Mucosa of descending colon (tissue), 3 donors: ENCODE measurements around the gene ENPEP. TPM values are rescaled to one million over a fixed set of nuclear protein-coding genes. Genes with fewer than 3 reads are reported as not detected.
A peak's percentile ranks its signal among the peaks of the same experiment; 100 is the strongest.
"Not testable (repeated sequence)": the region's sequence is repeated elsewhere in the genome, so short reads cannot be mapped to it uniquely, and the experiment has no call there.

Experiments
- ATAC-seq: fragments of 200-7000 bp; cut with Tn5 transposase; one replicate; pipeline ENCODE4 v1.9.1; 2020; ENCODE audit warnings: mild to moderate bottlenecking, moderate library complexity
- DNase-seq, 3 donors: peaks; one replicate each; pipeline ENCODE4 v3.0.0-alpha.2; 2020
- H3K36me3 ChIP-seq: fragments of 200-600 bp; one replicate; pipeline ENCODE4 v1.8.0; 2021; ENCODE audit warnings: low read depth, mild to moderate bottlenecking
- H3K4me1 ChIP-seq: fragments of 200-600 bp; one replicate; pipeline ENCODE4 v1.8.0; 2021; ENCODE audit warnings: low read depth, mild to moderate bottlenecking
- H3K4me3 ChIP-seq: fragments of 200-600 bp; one replicate; pipeline ENCODE4 v1.8.0; 2021; ENCODE audit warnings: mild to moderate bottlenecking
- H3K9me3 ChIP-seq: fragments of 200-600 bp; one replicate; pipeline ENCODE4 v1.8.0; 2021; ENCODE audit warnings: mild to moderate bottlenecking
- CTCF ChIP-seq: fragments of 200-600 bp; IDR thresholded peaks from one replicate; pipeline ENCODE4 v1.8.0; 2022; ENCODE audit warnings: antibody characterized with exemption, mild to moderate bottlenecking
- intact Hi-C, 2 donors: fragments of 100-400 bp; cut with DNase I in 1 of 2; cut with micrococcal nuclease in 1 of 2; formaldehyde crosslinking; loops; one replicate each; pipeline versions ENCODE4 v1.11.0 to v1.11.1; 2022; cut with DNase I, micrococcal nuclease
- long read RNA-seq, 2 donors: library from polyadenylated mRNA; unstranded; transcript quantifications; one replicate each; pipeline ENCODE4 v2.0.0, GENCODE V29; 2019 to 2021
- total RNA-seq, 3 donors: library from RNA; stranded (reverse); fragmentation: NEBNext Ultra II Directional in 2 of 3; extraction: Animal tissue kit (Norgen Biotek cat#: 25700) in 2 of 3; gene quantifications; one replicate each; pipeline versions ENCODE4 v1.2.1 to v1.2.4, GENCODE V29; 2021 to 2023
- donor health status: DM: no; HTN: no; CAD: no; lungs with moderate emphysema.
- donor health status: DM: no; HTN: no; CAD: no.
- donor health status: DM: no; HTN: yes; CAD: no.

ENPEP gene
- total RNA-seq: 1 to 10 TPM; 1.2 to 2.1 (median 1.5) TPM
- long read RNA-seq, donor 1, full-length matches to known transcripts: 1 of 1 reads
- long read RNA-seq, donor 1, partial matches to known transcripts: 0 of 1 reads
- long read RNA-seq, donor 1, other reads (novel, unspliced or antisense): 0 of 1 reads
- long read RNA-seq, donor 2, partial matches to known transcripts: 0 of 1 reads
- long read RNA-seq, donor 2, other reads (novel, unspliced or antisense): 1 of 1 reads

- no peaks in the 10 kb centered on the region for H3K36me3 ChIP-seq
- H3K9me3 ChIP-seq: no peaks in the 10 kb centered on the region
- H3K4me1 ChIP-seq: no peaks in the 10 kb centered on the region
- intact Hi-C loops: no loop called here
- TF ChIP-seq CTCF: no peak
- peak in 2 of 3 donors; percentile 16 to 40 for DNase-seq
- no peak within 1 kb of the TSS for H3K4me3 ChIP-seq
- peak; percentile 53 for ATAC-seq
Observed at GRCh38 chr4:110475881-110476818, at the start of gene ENPEP. Gene ENPEP (plus strand): TSS chr4:110476155. CDS start chr4:110476415, 260 bp downstream.

GRCh38 chr4:110431805-110432204 lies 44.1 kb upstream of the ENPEP start:
- DNase-seq, intact Hi-C loops, H3K4me3 ChIP-seq, ATAC-seq, H3K4me1 ChIP-seq, H3K36me3 ChIP-seq, H3K9me3 ChIP-seq: not testable (repeated sequence)

- H3K4me1 ChIP-seq, DNase-seq, H3K9me3 ChIP-seq, H3K36me3 ChIP-seq, H3K4me3 ChIP-seq, ATAC-seq, intact Hi-C loops: not testable (repeated sequence)
Observed at GRCh38 chr4:110437292-110437691, 38.7 kb upstream of the ENPEP start.

- H3K36me3 ChIP-seq, ATAC-seq, intact Hi-C loops, H3K4me3 ChIP-seq, H3K9me3 ChIP-seq, H3K4me1 ChIP-seq: not testable (repeated sequence)
- peak in 1 of 3 donors; percentile 45 for DNase-seq
Observed at GRCh38 chr4:110439209-110439608, 36.7 kb upstream of the ENPEP start.

GRCh38 chr4:110442309-110442708 lies 33.6 kb upstream of the ENPEP start:
- intact Hi-C loops: no loop called here
- peak; percentile 40 for ATAC-seq

GRCh38 chr4:110442788-110443187 lies 33.2 kb upstream of the ENPEP start:
- ATAC-seq (peak; percentile 63), DNase-seq (no peak)
- H3K4me3 ChIP-seq: no peak overlapping the region
- H3K36me3 ChIP-seq: no peaks in the 10 kb centered on the region
- H3K9me3 ChIP-seq: no peaks in the 10 kb centered on the region
- intact Hi-C loops: no loop called here
- no peaks in the 10 kb centered on the region for H3K4me1 ChIP-seq
- no peak for TF ChIP-seq CTCF

More at GRCh38 chr4:110442309-110442708, 33.6 kb upstream of the ENPEP start:
- no peaks in the 10 kb centered on the region for H3K9me3 ChIP-seq
- no peaks in the 10 kb centered on the region for H3K36me3 ChIP-seq
- no peak overlapping the region for H3K4me3 ChIP-seq
- no peak for TF ChIP-seq CTCF
- no peaks in the 10 kb centered on the region for H3K4me1 ChIP-seq
- no peak for DNase-seq

GRCh38 chr4:110449947-110450346 lies 26.0 kb upstream of the ENPEP start:
- no peak for TF ChIP-seq CTCF
- ATAC-seq (peak; percentile 99), DNase-seq (peak in 2 of 3 donors; percentile 58 to 88)
- Histone ChIP-seq H3K9me3 (no peaks in the 10 kb centered on the region), H3K36me3 (no peaks in the 10 kb centered on the region), H3K4me3 (no peak overlapping the region), H3K4me1 (no peaks in the 10 kb centered on the region)
- intact Hi-C loops: no loop called here
